Stimulated activated CD8-positive, alpha-beta memory T cell treated with anti-CD3 and anti-CD28 coated beads, Interleukin-7, amount 100 ng/mL, for 48 hours (primary cell): ENCODE results near the gene EXOC1L.
"Not testable (repeated sequence)": the region's sequence is repeated elsewhere in the genome, so short reads cannot be mapped to it uniquely, and the experiment has no call there.

Source experiments
- DNase-seq, 2 donors: peaks; one replicate each; pipeline ENCODE4 v3.0.0-alpha.2; 2020; ENCODE audit warnings: low read depth in 1 of 2; ENCODE audit errors: extremely low read depth in 1 of 2

Gene EXOC1L

GRCh38 chr4:55837903-55838302, 18.3 kb downstream of the EXOC1L start:
- DNase-seq = no peak

GRCh38 chr4:55838356-55838755, 18.8 kb downstream of the EXOC1L start:
- no peak for DNase-seq

- no peak for DNase-seq
Measured at GRCh38 chr4:55838952-55839351, 19.4 kb downstream of the EXOC1L start.

GRCh38 chr4:55840956-55841355, 21.4 kb downstream of the EXOC1L start:
- DNase-seq = no peak

GRCh38 chr4:55841373-55842239, 22.0 kb downstream of the EXOC1L start:
- not testable (repeated sequence) for DNase-seq

GRCh38 chr4:55842312-55842711, 22.7 kb downstream of the EXOC1L start:
- not testable (repeated sequence) for DNase-seq

GRCh38 chr4:55849724-55850123, 30.1 kb downstream of the EXOC1L start:
- no peak for DNase-seq

GRCh38 chr4:55851885-55852284, 32.3 kb downstream of the EXOC1L start:
- DNase-seq = no peak

GRCh38 chr4:55853484-55854046, 34.0 kb downstream of the EXOC1L start, which contains the start of gene EXOC1:
Gene EXOC1, plus strand, starts transcription at chr4:55853648. Its CDS starts 4,676 bp downstream, at chr4:55858324.
- DNase-seq = peak; percentile 95 to 97

GRCh38 chr4:55854129-55854528, 34.5 kb downstream of the EXOC1L start:
- no peak for DNase-seq

- no peak for DNase-seq
Measured at GRCh38 chr4:55857586-55857985, 38.0 kb downstream of the EXOC1L start.

- no peak for DNase-seq
Measured at GRCh38 chr4:55859711-55860110, 40.1 kb downstream of the EXOC1L start.

- DNase-seq = no peak
Measured at GRCh38 chr4:55864577-55865223, 45.1 kb downstream of the EXOC1L start.

- no peak for DNase-seq
Measured at GRCh38 chr4:55865228-55865806, 45.7 kb downstream of the EXOC1L start.

GRCh38 chr4:55866290-55866907, 46.8 kb downstream of the EXOC1L start:
- no peak for DNase-seq

GRCh38 chr4:55866973-55867574, 47.5 kb downstream of the EXOC1L start:
- DNase-seq = no peak

GRCh38 chr4:55868581-55869090, 49.0 kb downstream of the EXOC1L start:
- no peak for DNase-seq

GRCh38 chr4:55871299-55871800, 51.8 kb downstream of the EXOC1L start:
- no peak for DNase-seq

GRCh38 chr4:55874831-55875230, 55.2 kb downstream of the EXOC1L start:
- DNase-seq = no peak

- no peak for DNase-seq
Measured at GRCh38 chr4:55876387-55876786, 56.8 kb downstream of the EXOC1L start.
